Astrocyte (in vitro differentiated cells and primary cell): ENCODE results near the gene TIMM8B. TPM values are rescaled to one million over a fixed set of nuclear protein-coding genes. Genes with fewer than 3 reads are reported as not detected.

ENCODE experiments used
- DNase-seq: peaks from one replicate; pipeline ENCODE4 v3.0.0-alpha.2; 2010; ENCODE audit warnings: low read depth
- FAIRE-seq: peaks from 2 replicates; lab custom pipeline; 2011; peaks lifted over from hg19 to GRCh38; lab: Jason Lieb, UNC
- H2AFZ ChIP-seq: 2 replicates; pipeline ENCODE4 v1.6.0; 2012; ENCODE audit warnings: low read depth, low read length, inconsistent platforms
- H3K27ac ChIP-seq: 2 replicates; pipeline ENCODE4 v1.5.1; 2011; ENCODE audit warnings: low read depth, low read length, inconsistent platforms
- H3K27me3 ChIP-seq: 2 replicates; pipeline ENCODE4 v1.6.0; 2011; ENCODE audit warnings: low read length, inconsistent platforms; ENCODE audit not compliant: insufficient read depth
- H3K36me3 ChIP-seq: 2 replicates; pipeline ENCODE4 v1.5.1; 2011; ENCODE audit warnings: low read length, inconsistent platforms; ENCODE audit not compliant: insufficient read depth
- H3K4me1 ChIP-seq: 2 replicates; pipeline ENCODE4 v1.5.1; 2011; ENCODE audit warnings: low read length, inconsistent platforms; ENCODE audit not compliant: insufficient read depth
- H3K4me2 ChIP-seq: 2 replicates; pipeline ENCODE4 v1.6.0; 2012; ENCODE audit warnings: low read length, inconsistent platforms
- H3K4me3 ChIP-seq: 2 replicates; pipeline ENCODE4 v1.5.1; 2011; ENCODE audit warnings: low read depth, mild to moderate bottlenecking, low read length, inconsistent platforms; ENCODE audit not compliant: insufficient read depth
- H3K79me2 ChIP-seq: 2 replicates; pipeline ENCODE4 v1.6.0; 2012; ENCODE audit warnings: mild to moderate bottlenecking, low read length, inconsistent platforms; ENCODE audit not compliant: insufficient read depth
- H3K9ac ChIP-seq: 2 replicates; pipeline ENCODE4 v1.6.0; 2012; ENCODE audit warnings: mild to moderate bottlenecking, low read length, inconsistent platforms
- H3K9me3 ChIP-seq: 2 replicates; pipeline ENCODE4 v1.5.1; 2012; ENCODE audit warnings: low read depth, mild to moderate bottlenecking, low read length, inconsistent platforms; ENCODE audit not compliant: insufficient read depth
- H4K20me1 ChIP-seq: 2 replicates; pipeline ENCODE4 v1.6.0; 2012; ENCODE audit warnings: low read length, inconsistent platforms; ENCODE audit not compliant: insufficient read depth
- H3K27ac Mint-ChIP-seq: one replicate; pipeline ENCODE4 v1.8.0; 2021; ENCODE audit warnings: mild to moderate bottlenecking, mixed read lengths; ENCODE audit not compliant: unreplicated experiment
- H3K27me3 Mint-ChIP-seq: one replicate; pipeline ENCODE4 v1.8.0; 2021; ENCODE audit warnings: low read depth, mixed read lengths; ENCODE audit not compliant: unreplicated experiment
- H3K36me3 Mint-ChIP-seq: one replicate; pipeline ENCODE4 v1.8.0; 2021; ENCODE audit warnings: low read depth, mixed read lengths; ENCODE audit not compliant: unreplicated experiment
- H3K4me1 Mint-ChIP-seq: one replicate; pipeline ENCODE4 v1.8.0; 2021; ENCODE audit warnings: low read depth, mixed read lengths; ENCODE audit not compliant: unreplicated experiment
- H3K4me3 Mint-ChIP-seq: one replicate; pipeline ENCODE4 v1.8.0; 2021; ENCODE audit warnings: mild to moderate bottlenecking, moderate library complexity, mixed read lengths; ENCODE audit not compliant: unreplicated experiment
- H3K9me3 Mint-ChIP-seq: one replicate; pipeline ENCODE4 v1.8.0; 2021; ENCODE audit warnings: mild to moderate bottlenecking, mixed read lengths; ENCODE audit not compliant: unreplicated experiment
- CTCF ChIP-seq: IDR thresholded peaks from 2 replicates; pipeline ENCODE4 v1.5.1; 2011; ENCODE audit warnings: low read depth, mild to moderate bottlenecking, inconsistent platforms, low read length, moderate library complexity; ENCODE audit not compliant: insufficient read depth
- EZH2 ChIP-seq: IDR thresholded peaks from 2 replicates; pipeline ENCODE4 v1.6.1; 2012; ENCODE audit warnings: mild to moderate bottlenecking, low read length, inconsistent platforms; ENCODE audit not compliant: insufficient read depth
- total RNA-seq: library from RNA; stranded (reverse); gene quantifications from 2 replicates; pipeline ENCODE4 v1.2.1, GENCODE V29; 2021

The TIMM8B gene
- total RNA-seq, 1 donor from 2014 or later, result 68.9 TPM

DNA sequence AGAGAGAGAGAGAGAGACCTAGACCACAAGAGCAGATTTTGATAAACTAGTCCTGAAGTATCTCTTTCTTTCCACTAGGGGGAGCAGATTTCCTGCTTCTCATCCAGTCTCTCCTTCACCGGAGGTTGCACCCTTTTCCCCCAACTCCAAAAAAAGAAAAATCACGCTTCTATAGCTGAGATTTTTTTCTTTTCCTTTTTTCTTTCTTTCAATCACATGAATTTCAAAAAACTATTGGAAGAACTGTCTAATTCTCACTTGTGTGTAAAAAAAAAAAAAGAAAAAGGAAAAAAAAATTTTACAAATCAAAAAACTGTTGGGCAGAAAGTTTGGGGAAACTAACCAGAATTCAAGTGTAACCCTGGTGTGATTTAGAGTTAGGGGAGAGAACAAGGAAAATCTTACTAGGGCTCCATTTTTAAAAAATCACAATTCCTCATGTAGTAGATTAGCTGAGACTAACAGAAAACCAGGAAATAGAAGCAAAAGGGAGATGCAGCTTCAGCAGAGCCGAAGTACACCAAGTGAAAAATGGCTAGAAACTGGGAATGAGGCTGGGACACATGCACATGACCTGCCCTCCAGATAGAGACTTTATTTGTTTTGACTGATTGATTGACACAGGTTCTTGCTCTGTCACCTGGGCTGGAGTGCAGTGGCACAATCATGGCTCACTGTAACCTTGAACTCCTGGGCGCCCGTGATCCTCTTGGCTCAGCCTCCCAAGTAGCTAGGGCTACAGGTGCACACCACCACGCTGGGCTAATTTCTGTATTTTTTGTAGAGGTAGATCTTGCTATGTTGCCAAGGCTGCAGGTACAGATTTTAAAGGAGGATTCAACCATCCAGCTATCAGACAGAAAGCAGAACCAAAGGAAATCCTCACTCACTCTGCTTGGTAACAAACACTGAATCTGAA is 27.2 kb upstream of the TIMM8B start:
- H3K36me3 Mint-ChIP-seq, result peaks cover 2% of the 10 kb centered on the region

GRCh38 chr11:112106070-112106469 is 19.5 kb upstream of the TIMM8B start:
- H3K4me1 Mint-ChIP-seq, result no peaks in the 10 kb centered on the region
- no peak overlapping the region for H3K9ac ChIP-seq
- no peaks in the 10 kb centered on the region for H3K36me3 ChIP-seq
- no peaks in the 10 kb centered on the region for H3K4me1 ChIP-seq
- H3K4me2 ChIP-seq, result no peak overlapping the region
- no peaks in the 10 kb centered on the region for H3K9me3 ChIP-seq
- FAIRE-seq (no peak), DNase-seq (no peak)
- no peaks in the 10 kb centered on the region for H3K36me3 Mint-ChIP-seq
- H3K27ac Mint-ChIP-seq, result no peak overlapping the region
- no peaks in the 10 kb centered on the region for H4K20me1 ChIP-seq
- no peaks in the 10 kb centered on the region for H3K27me3 ChIP-seq
- H3K4me3 ChIP-seq, result no peak overlapping the region
- no peak overlapping the region for H2AFZ ChIP-seq
- H3K79me2 ChIP-seq, result no peaks in the 10 kb centered on the region
- H3K4me3 Mint-ChIP-seq, result no peak overlapping the region
- peaks cover 5% of the 10 kb centered on the region for H3K9me3 Mint-ChIP-seq
- TF ChIP-seq EZH2 (no peak), CTCF (no peak)
- H3K27ac ChIP-seq, result no peak overlapping the region
- no peaks in the 10 kb centered on the region for H3K27me3 Mint-ChIP-seq

More for the DNA sequence above, 27.2 kb upstream of the TIMM8B start:
- H4K20me1 ChIP-seq, result no peaks in the 10 kb centered on the region
- no peaks in the 10 kb centered on the region for H3K79me2 ChIP-seq
- Mint-ChIP-seq H3K4me1 (no peaks in the 10 kb centered on the region), H3K9me3 (peaks cover 5% of the 10 kb centered on the region), H3K27me3 (no peaks in the 10 kb centered on the region), H3K27ac (no peak overlapping the region), H3K4me3 (no peak overlapping the region)
- no peak for TF ChIP-seq EZH2
- TF ChIP-seq CTCF, result peak; percentile 54
- no peaks in the 10 kb centered on the region for H3K27me3 ChIP-seq
- no peak overlapping the region for H2AFZ ChIP-seq
- H3K4me1 ChIP-seq, result no peaks in the 10 kb centered on the region
- peak; percentile 61 for DNase-seq
- H3K36me3 ChIP-seq, result no peaks in the 10 kb centered on the region
- no peak for FAIRE-seq
- H3K27ac ChIP-seq, result no peak overlapping the region
- no peaks in the 10 kb centered on the region for H3K9me3 ChIP-seq
- peak overlapping the region; percentile 22 for H3K4me2 ChIP-seq
- H3K4me3 ChIP-seq, result no peak overlapping the region
- no peak overlapping the region for H3K9ac ChIP-seq

- no peak for FAIRE-seq
- H3K36me3 Mint-ChIP-seq, result no peaks in the 10 kb centered on the region
- H3K4me3 Mint-ChIP-seq, result no peak overlapping the region
Observed at GRCh38 chr11:112103446-112103845, 16.9 kb upstream of the TIMM8B start.

More at GRCh38 chr11:112103446-112103845, 16.9 kb upstream of the TIMM8B start:
- Histone ChIP-seq H2AFZ (no peak overlapping the region), H3K4me3 (no peak overlapping the region), H3K4me2 (no peak overlapping the region), H3K27ac (no peak overlapping the region), H3K36me3 (no peaks in the 10 kb centered on the region), H3K9ac (no peak overlapping the region), H3K9me3 (no peaks in the 10 kb centered on the region), H3K79me2 (no peaks in the 10 kb centered on the region), H3K4me1 (no peaks in the 10 kb centered on the region), H4K20me1 (no peaks in the 10 kb centered on the region), H3K27me3 (no peaks in the 10 kb centered on the region)
- Mint-ChIP-seq H3K4me1 (no peaks in the 10 kb centered on the region), H3K27me3 (no peaks in the 10 kb centered on the region), H3K27ac (no peak overlapping the region), H3K9me3 (no peaks in the 10 kb centered on the region)
- DNase-seq, result no peak
- TF ChIP-seq CTCF (no peak), EZH2 (no peak)
